Type B pancreatic cell (in vitro differentiated cells): ENCODE results near the gene RTN3. TPM values are rescaled to one million over a fixed set of nuclear protein-coding genes. Genes with fewer than 3 reads are reported as not detected.

Source experiments
- DNase-seq: peaks from one replicate; pipeline ENCODE4 v3.0.0; 2021; ENCODE audit warnings: mixed read lengths; ENCODE audit not compliant: unreplicated experiment; ENCODE audit errors: extremely low spot score
- H3K27ac Mint-ChIP-seq: 2 replicates; pipeline ENCODE4 v1.8.0; 2021; ENCODE audit warnings: mild to moderate bottlenecking, mixed read lengths
- H3K27me3 Mint-ChIP-seq: 2 replicates; pipeline ENCODE4 v1.8.0; 2021; ENCODE audit warnings: mixed read lengths
- H3K36me3 Mint-ChIP-seq: 2 replicates; pipeline ENCODE4 v1.8.0; 2021; ENCODE audit warnings: mixed read lengths
- H3K4me1 Mint-ChIP-seq: one replicate; pipeline ENCODE4 v1.8.0; 2021; ENCODE audit warnings: mixed read lengths; ENCODE audit not compliant: unreplicated experiment
- H3K4me3 Mint-ChIP-seq: 2 replicates; pipeline ENCODE4 v1.8.0; 2021; ENCODE audit warnings: mild to moderate bottlenecking, mixed read lengths
- H3K9me3 Mint-ChIP-seq: 2 replicates; pipeline ENCODE4 v1.8.0; 2021; ENCODE audit warnings: mixed read lengths
- CTCF ChIP-seq: fragments of 200-600 bp; sonication (generic); conservative IDR thresholded peaks from 2 replicates; pipeline ENCODE4 v1.5.0; 2021; ENCODE audit warnings: antibody characterized with exemption, mild to moderate bottlenecking
- total RNA-seq: library from RNA; stranded (reverse); gene quantifications from 2 replicates; pipeline ENCODE4 v1.2.1, GENCODE V29; 2021; ENCODE audit warnings: low replicate concordance

Gene RTN3
- total RNA-seq, 1 donor from 2014 or later, result 95.0 TPM

GRCh38 chr11:63761188-63761587, 79.9 kb downstream of the RTN3 start:
- Mint-ChIP-seq H3K27ac (no peak overlapping the region), H3K36me3 (peaks cover 14% of the 10 kb centered on the region), H3K4me3 (peak overlapping the region; percentile 34), H3K9me3 (no peaks in the 10 kb centered on the region), H3K27me3 (no peaks in the 10 kb centered on the region), H3K4me1 (peaks cover 15% of the 10 kb centered on the region)
- DNase-seq, result no peak
- TF ChIP-seq CTCF, result no peak

DNA sequence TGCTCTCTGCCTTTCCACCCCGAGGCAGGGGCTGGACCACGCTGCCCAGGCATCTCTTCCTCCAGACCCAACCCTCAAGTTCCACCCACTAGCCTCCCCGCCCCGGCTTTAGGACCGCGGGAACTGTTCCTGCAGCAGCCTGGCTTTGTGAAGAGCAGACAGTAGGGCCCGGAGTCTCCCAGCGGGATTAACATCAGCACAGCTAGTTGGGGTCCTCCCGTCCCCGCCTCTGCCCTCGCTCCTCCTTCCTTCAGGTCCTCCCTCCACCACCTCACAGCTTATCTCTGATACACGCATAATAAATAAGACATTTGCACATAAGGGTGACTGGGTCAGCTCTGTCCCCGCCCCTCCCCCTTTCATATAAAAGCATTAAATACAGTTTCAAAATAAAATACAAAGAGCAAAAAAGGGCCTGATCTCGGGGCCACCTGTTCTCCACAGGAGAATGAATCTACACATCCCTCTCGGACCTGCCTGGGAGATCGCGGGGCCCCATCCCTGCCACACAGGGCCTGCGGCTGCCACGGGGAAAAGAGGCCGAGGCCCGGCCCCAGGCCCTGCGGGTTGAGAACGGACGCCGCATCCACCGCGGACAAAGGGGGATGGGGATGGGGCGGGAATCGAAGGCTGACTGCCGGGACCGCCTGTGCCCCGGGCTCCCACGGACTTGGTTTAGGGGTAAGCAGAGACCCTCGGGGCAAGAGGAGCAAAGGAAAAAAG, 80.8 kb downstream of the RTN3 start:
- Mint-ChIP-seq H3K27ac (peak overlapping the region; percentile 41), H3K9me3 (no peaks in the 10 kb centered on the region), H3K36me3 (peaks cover 11% of the 10 kb centered on the region), H3K4me3 (peak overlapping the region; percentile 57), H3K27me3 (no peaks in the 10 kb centered on the region), H3K4me1 (peaks cover 18% of the 10 kb centered on the region)
- no peak for TF ChIP-seq CTCF
- DNase-seq, result peak; percentile 72

- Mint-ChIP-seq H3K27me3 (peaks cover 5% of the 10 kb centered on the region), H3K4me3 (peak overlapping the region; percentile 57), H3K4me1 (peaks cover 23% of the 10 kb centered on the region), H3K9me3 (no peaks in the 10 kb centered on the region), H3K27ac (peak overlapping the region; percentile 41), H3K36me3 (peaks cover 13% of the 10 kb centered on the region)
- peak; percentile 71 for DNase-seq
- peak; percentile 30 for TF ChIP-seq CTCF
These were observed 81.6 kb downstream of the RTN3 start for GRCh38 chr11:63762654-63763495.

DNA sequence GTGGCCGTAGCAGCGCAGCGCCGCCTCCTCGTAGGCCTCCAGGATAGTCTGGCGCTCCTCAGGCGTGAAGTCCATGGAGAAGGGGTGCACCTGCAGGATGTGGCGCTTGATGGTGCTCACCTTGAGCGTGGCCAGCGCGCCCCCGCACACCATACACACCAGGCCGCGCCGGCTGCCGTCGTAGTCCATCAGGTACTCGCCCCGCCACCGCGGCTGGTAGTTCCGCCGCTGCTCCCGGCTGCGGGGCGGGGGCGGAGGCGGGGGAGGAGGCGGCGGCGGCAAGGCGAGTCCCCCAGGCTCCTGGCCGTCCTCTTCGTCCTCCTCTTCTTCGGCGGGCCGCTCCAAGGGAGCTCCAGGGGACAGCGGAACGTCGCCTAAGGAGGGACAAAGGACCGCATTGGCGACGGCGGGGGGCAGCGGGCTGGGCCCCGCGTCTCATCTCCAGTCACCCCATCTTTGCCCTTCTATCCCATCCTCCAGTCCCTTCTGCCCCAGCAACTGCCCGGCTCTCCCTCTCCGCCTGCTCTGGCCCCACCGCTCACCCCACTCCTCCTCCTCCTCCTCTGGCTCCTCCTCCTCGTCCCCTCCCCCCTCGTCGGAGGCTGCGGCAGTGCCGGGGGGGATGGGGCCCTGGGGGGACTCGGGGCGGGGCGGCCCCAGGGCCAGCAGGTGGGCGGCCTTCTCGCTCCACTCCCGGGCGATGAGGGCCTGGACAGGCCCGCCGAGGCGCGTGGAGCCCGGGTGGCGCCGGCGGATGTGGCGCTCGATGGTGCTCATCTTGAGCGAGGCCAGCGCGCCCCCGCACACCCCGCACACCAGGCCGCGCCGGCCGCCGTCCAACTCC, 82.4 kb downstream of the RTN3 start:
- no peak overlapping the region for H3K27ac Mint-ChIP-seq
- DNase-seq, result peak; percentile 70
- no peak overlapping the region for H3K4me3 Mint-ChIP-seq
- peaks cover 23% of the 10 kb centered on the region for H3K4me1 Mint-ChIP-seq
- peaks cover 7% of the 10 kb centered on the region for H3K36me3 Mint-ChIP-seq
- no peaks in the 10 kb centered on the region for H3K9me3 Mint-ChIP-seq
- no peak for TF ChIP-seq CTCF
- H3K27me3 Mint-ChIP-seq, result peaks cover 5% of the 10 kb centered on the region

DNA sequence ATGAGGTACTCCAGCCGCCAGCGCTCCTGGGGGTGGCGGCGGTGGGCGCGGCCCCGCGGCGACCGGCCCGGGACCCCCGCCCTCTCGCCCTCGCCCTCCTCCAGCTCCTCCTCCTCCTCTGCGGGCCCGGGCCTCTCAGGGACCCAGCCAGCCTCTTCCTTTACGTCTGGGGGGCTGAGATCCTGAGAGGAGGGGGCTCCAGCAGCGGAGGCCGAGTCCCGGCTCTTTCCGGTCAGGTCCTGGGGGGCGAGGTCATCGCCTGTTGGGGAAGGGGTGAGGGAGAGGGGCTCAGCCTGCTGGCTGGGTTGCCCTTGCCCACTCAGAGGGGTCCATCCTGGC, 83.0 kb downstream of the RTN3 start:
- Mint-ChIP-seq H3K4me1 (peaks cover 23% of the 10 kb centered on the region), H3K36me3 (peaks cover 7% of the 10 kb centered on the region), H3K4me3 (no peak overlapping the region), H3K27ac (no peak overlapping the region), H3K27me3 (peaks cover 5% of the 10 kb centered on the region), H3K9me3 (no peaks in the 10 kb centered on the region)
- TF ChIP-seq CTCF, result no peak
- no peak for DNase-seq
